ENCODE measurements around the gene POU6F1. TPM values are rescaled to one million over a fixed set of nuclear protein-coding genes. Genes with fewer than 3 reads are reported as not detected.
"Not testable (repeated sequence)": the region's sequence is repeated elsewhere in the genome, so short reads cannot be mapped to it uniquely, and the experiment has no call there.

POU6F1 gene
- total RNA-seq, 1 donor from 2014 or later: 5.5 TPM

DNA sequence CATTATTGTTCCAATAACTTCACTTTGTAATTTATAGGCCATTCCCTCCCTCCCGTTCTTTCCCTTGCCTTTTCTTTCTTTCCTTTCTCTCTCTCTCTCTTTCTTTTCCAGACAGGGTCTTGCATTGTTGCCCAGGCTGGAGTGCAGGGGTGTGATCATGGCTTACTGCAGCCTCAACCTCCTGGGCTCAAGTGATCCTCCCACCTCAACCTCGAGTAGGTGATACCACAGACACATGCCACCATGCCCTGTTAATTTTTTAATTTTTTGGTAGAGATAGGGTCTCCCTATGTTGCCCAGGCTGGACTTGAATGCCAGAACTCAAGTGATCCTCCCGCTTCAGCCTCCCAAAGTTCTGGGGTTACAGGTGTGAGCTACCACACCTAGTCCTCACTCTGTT is 6.8 kb upstream of the POU6F1 start:
- H3K9me3 Mint-ChIP-seq: no peaks in the 10 kb centered on the region
- intact Hi-C loops (cut with micrococcal nuclease): no loop called here
- H3K4me1 Mint-ChIP-seq (ENCODE audit: low read depth): no peaks in the 10 kb centered on the region
- no peak for DNase-seq (ENCODE audit: low spot score)
- H3K4me3 Mint-ChIP-seq (ENCODE audit: low read depth): no peak overlapping the region
- no peaks in the 10 kb centered on the region for H3K36me3 Mint-ChIP-seq (ENCODE audit: low read depth)
- H3K27ac Mint-ChIP-seq: no peak overlapping the region
- no peaks in the 10 kb centered on the region for H3K27me3 Mint-ChIP-seq (ENCODE audit: low read depth)

DNA sequence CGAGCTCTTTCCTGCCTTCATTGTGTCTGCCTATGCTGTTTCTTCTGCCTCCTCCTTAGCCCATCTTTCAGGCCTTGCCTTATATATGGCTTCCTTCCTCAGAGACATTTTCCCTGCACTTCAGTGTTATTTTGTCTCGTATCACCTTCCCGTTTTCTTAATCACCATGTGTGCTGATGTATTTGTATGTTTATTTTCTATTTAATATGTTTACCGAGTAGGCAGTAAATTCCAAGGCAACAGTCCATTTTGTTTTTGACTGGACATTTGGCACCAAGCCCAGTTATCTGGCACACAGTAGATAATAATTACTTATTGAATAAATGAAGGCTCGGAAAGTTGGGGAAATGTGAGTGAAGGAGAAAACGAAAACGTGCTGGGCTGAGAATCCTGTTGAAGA is 4.6 kb upstream of the POU6F1 start:
- DNase-seq (ENCODE audit: low spot score): no peak
- Mint-ChIP-seq H3K4me1 (ENCODE audit: low read depth) (peaks cover 10% of the 10 kb centered on the region), H3K36me3 (ENCODE audit: low read depth) (no peaks in the 10 kb centered on the region), H3K9me3 (no peaks in the 10 kb centered on the region), H3K27ac (no peak overlapping the region), H3K27me3 (ENCODE audit: low read depth) (no peaks in the 10 kb centered on the region), H3K4me3 (ENCODE audit: low read depth) (no peak overlapping the region)
- intact Hi-C loops (cut with micrococcal nuclease): no loop called here

DNA sequence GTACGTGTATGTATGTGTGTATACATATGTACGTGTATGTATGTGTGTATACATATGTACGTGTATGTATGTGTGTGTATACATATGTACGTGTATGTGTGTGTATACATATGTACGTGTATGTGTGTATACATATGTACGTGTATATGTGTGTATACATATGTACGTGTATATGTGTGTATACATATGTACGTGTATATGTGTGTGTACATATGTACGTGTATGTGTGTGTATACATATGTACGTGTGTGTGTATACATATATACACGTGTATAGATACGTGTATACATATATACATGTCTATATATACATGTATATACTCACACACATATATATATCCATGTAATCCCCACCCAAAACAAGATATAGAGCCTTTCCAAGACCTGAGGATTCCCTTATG is 2.0 kb upstream of the POU6F1 start:
- DNase-seq (ENCODE audit: low spot score); H3K4me3 Mint-ChIP-seq (ENCODE audit: low read depth); H3K27me3 Mint-ChIP-seq (ENCODE audit: low read depth); H3K9me3 Mint-ChIP-seq; H3K27ac Mint-ChIP-seq; H3K36me3 Mint-ChIP-seq (ENCODE audit: low read depth): not testable (repeated sequence)
- intact Hi-C loops (cut with micrococcal nuclease): loop anchor here (2.0 kb wide), 1 partner anchor 47 kb away; the partner anchor contains the start of gene TFCP2
- peaks cover 13% of the 10 kb centered on the region for H3K4me1 Mint-ChIP-seq (ENCODE audit: low read depth)

DNA sequence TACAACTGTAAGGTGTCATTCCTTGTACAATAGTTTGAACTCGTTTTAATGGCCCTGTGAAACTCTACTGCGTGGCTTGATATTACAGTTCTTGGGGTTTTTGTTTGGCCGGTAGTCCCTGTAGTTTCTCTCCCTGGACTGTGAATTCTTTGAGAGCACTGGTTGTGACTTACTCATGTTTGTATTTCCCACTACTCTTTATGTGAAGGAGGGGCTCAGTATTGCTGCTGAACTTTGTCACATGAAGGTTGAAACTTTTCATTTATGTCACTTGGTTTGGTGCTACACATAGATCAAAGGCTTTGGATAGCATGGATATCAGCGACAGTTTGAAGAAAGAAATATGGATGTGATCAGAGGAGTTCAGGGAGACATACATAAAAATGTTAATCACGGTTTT is 1.5 kb upstream of the POU6F1 start:
- Mint-ChIP-seq H3K27ac (peak overlapping the region; percentile 36), H3K9me3 (no peaks in the 10 kb centered on the region), H3K36me3 (ENCODE audit: low read depth) (peaks cover under 1% of the 10 kb centered on the region), H3K4me1 (ENCODE audit: low read depth) (peaks cover 13% of the 10 kb centered on the region), H3K4me3 (ENCODE audit: low read depth) (peak overlapping the region; percentile 52), H3K27me3 (ENCODE audit: low read depth) (no peaks in the 10 kb centered on the region)
- intact Hi-C loops (cut with micrococcal nuclease): loop anchor here (2.0 kb wide), 1 partner anchor 47 kb away; the partner anchor contains the start of gene TFCP2
- no peak for DNase-seq (ENCODE audit: low spot score)

DNA sequence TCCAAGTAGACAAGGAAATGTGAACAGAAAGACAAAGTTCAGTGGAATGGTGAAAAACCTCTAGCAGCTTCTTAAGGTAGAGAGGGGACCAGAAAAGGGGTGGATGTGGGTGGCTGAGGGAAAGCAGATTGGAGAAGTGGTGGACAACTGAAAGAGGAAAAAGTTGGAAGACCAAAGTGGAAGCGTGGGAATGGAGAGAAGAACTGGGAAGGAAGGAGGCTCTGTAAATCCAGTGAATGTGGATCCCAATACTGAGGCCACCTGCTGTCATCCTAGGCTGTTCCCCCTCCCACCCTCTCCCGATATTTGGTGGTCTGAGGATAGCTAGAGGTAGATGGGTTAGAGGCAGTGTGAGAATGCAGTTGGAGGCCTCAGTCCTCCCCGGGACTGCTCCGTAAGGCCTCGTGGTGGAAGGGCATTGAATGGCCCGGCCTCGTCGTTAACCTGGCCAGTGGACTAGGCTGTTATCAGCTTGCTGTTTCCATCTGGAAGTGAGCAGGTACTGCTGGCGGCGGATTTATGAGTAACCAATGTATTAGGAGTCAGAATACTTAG is 822 bp upstream of the POU6F1 start:
- H3K27ac Mint-ChIP-seq: peak overlapping the region; percentile 70
- DNase-seq (ENCODE audit: low spot score): no peak
- H3K9me3 Mint-ChIP-seq: no peaks in the 10 kb centered on the region

DNA sequence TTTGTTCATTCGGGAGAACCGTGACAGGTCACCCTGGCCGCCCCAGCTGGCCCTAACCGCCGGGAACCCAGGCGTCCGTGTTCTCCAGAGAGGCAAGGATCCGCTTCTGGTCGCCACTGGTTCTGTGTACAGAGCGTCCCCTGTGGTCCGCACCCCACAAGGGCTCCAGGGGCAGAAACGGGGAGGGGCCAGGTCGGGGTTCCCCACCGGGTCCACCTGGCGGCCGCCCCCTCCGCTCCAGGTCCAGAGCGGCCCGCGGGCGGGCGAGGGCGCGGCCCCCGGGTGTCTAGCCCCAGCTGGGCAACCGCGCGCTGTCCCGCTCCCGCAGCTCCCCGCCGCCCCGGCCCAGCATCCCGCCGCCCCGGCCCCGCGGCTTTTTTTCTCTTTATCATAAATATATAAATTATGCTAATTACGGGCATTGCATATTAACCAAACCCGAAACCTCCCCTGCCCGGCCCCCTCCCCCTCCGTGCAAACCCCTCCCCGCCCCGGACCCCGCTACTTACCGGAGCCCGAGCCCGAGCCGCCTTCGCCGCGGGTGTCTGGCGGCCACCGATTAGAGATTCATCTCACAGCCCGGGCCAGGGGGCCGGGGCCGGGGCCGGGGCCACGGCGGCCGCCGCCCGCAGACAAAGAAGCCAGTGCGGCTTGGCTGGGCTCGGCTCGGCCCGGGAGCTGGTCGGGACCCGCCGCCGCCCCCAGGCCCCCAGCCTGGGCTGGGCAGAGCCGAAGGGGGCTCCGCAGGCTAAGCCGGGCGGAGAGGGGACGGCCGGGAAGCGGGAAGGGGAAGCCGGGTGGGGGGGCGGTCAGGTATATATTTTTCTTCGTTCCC is 512 bp downstream of the POU6F1 start:
- Mint-ChIP-seq H3K9me3 (no peaks in the 10 kb centered on the region), H3K27me3 (ENCODE audit: low read depth) (no peaks in the 10 kb centered on the region), H3K36me3 (ENCODE audit: low read depth) (peaks cover 3% of the 10 kb centered on the region), H3K4me1 (ENCODE audit: low read depth) (peaks cover 13% of the 10 kb centered on the region), H3K4me3 (ENCODE audit: low read depth) (peak overlapping the region; percentile 71), H3K27ac (no peak overlapping the region)
- intact Hi-C loops (cut with micrococcal nuclease): no loop called here
- peak; percentile 19 for DNase-seq (ENCODE audit: low spot score)

More for the DNA sequence above, 822 bp upstream of the POU6F1 start:
- intact Hi-C loops (cut with micrococcal nuclease): loop anchor here (1.0 to 2.0 kb wide), 2 partner anchors 20 to 46 kb away; partner anchors contain the start of genes DAZAP2 and TFCP2
- Mint-ChIP-seq H3K36me3 (ENCODE audit: low read depth) (peaks cover 3% of the 10 kb centered on the region), H3K27me3 (ENCODE audit: low read depth) (no peaks in the 10 kb centered on the region), H3K4me1 (ENCODE audit: low read depth) (peaks cover 13% of the 10 kb centered on the region), H3K4me3 (ENCODE audit: low read depth) (peak overlapping the region; percentile 70)

DNA sequence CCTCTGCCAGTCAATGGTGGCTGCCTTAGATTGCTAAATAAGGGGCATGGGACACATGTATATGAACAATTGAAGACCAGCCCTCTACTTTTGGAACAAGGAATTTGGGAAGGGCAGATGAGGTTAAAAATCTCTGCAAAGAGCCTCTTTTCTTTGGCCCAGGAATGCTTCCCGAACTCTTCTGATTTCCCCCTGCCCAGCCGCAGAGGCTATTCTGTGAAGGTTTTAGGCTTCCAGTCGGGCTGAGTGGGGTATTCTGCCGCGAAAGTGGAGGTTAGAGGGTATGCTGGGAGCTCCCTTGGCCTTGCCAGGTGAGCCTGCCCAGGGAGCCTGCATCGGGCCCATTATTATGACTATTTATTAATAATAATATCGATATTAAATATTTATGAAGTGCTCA is 1.2 kb downstream of the POU6F1 start:
- Mint-ChIP-seq H3K27me3 (ENCODE audit: low read depth) (no peaks in the 10 kb centered on the region), H3K27ac (no peak overlapping the region), H3K4me1 (ENCODE audit: low read depth) (peaks cover 13% of the 10 kb centered on the region), H3K9me3 (no peaks in the 10 kb centered on the region), H3K36me3 (ENCODE audit: low read depth) (peaks cover 3% of the 10 kb centered on the region), H3K4me3 (ENCODE audit: low read depth) (peak overlapping the region; percentile 71)
- intact Hi-C loops (cut with micrococcal nuclease): no loop called here
- no peak for DNase-seq (ENCODE audit: low spot score)

DNA sequence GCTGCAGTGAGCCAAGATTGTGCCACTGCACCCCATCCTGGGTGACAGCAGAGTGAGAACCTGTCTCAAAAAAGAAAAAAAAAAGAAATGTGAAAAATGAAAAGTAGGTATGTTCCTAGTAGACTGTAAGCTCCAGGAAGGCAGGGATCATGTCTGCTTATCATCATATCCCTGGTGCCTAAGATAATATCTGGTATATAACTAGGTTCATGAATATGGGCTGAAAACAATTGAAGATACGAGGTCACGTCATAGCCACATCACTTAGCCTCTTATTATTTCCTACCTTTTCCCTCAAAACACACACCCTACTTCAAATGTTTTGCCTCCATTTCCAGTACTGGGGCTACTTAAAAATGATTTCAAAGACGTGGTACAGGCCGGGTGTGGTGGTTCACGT is 3.0 kb downstream of the POU6F1 start:
- Mint-ChIP-seq H3K27ac (no peak overlapping the region), H3K4me3 (ENCODE audit: low read depth) (no peak overlapping the region), H3K9me3 (no peaks in the 10 kb centered on the region), H3K27me3 (ENCODE audit: low read depth) (peaks cover 1% of the 10 kb centered on the region), H3K4me1 (ENCODE audit: low read depth) (peaks cover 13% of the 10 kb centered on the region), H3K36me3 (ENCODE audit: low read depth) (peaks cover 3% of the 10 kb centered on the region)
- no peak for DNase-seq (ENCODE audit: low spot score)
- intact Hi-C loops (cut with micrococcal nuclease): no loop called here

DNA sequence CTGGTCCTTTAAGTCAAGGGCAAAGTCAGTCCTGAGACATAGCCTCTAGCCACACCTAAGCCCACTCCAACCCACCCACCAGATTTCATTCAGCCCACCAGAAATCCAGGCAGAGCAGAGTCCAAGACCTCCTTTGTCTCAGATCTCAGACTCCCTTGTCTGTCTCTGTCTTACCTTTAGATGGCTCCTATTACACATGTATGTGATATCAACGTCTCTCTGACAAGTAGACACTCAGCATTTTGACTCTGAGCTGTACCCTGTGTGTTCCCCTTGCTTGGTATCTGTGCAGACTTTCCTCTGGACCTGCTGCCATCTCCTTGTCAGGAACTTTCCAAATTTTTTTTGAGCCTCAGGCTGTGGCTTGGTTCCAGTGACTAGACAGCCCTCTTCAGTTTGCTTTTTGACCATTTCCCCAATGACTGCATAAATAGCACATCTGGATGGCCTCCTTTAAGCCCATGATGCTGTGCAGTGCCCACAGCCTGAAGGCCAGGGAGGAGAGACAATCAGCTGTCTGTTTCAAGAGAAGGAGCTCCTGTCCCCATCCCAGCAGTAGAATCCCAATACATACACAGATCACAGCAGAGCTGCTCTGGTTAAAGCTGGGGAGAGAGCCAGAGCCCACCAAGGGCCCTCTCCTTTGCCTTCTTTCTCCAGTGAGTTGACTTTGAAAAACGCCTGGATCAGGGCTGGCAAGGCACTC is 7.0 kb downstream of the POU6F1 start:
- peaks cover 1% of the 10 kb centered on the region for H3K27me3 Mint-ChIP-seq (ENCODE audit: low read depth)
- H3K4me1 Mint-ChIP-seq (ENCODE audit: low read depth): no peaks in the 10 kb centered on the region
- intact Hi-C loops (cut with micrococcal nuclease): no loop called here

DNA sequence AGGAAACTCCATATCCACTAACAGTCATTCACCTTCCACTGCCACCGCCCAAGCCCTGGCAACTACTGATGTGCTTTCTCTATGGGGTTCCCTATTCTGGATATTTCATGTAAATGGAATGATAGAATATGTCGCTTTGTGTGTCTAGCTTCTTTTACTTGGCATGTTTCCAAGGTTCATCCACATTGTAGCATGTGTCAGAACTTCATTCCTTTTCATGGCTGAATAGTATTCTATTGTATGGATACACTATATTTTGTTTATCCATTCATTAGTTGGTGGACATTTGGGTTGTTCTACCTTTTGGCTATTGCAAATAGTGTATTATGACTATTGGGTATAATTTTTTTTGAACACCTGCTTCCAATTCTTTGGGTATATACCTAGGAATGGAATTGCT is 8.6 kb downstream of the POU6F1 start:
- H3K4me1 Mint-ChIP-seq (ENCODE audit: low read depth): no peaks in the 10 kb centered on the region
- H3K27ac Mint-ChIP-seq: no peak overlapping the region
- intact Hi-C loops (cut with micrococcal nuclease): no loop called here
- H3K27me3 Mint-ChIP-seq (ENCODE audit: low read depth): peaks cover 1% of the 10 kb centered on the region
- no peak overlapping the region for H3K4me3 Mint-ChIP-seq (ENCODE audit: low read depth)
- H3K36me3 Mint-ChIP-seq (ENCODE audit: low read depth): peaks cover 1% of the 10 kb centered on the region
- no peak for DNase-seq (ENCODE audit: low spot score)
- H3K9me3 Mint-ChIP-seq: no peaks in the 10 kb centered on the region

More for the DNA sequence above, 7.0 kb downstream of the POU6F1 start:
- no peaks in the 10 kb centered on the region for H3K9me3 Mint-ChIP-seq
- H3K27ac Mint-ChIP-seq: no peak overlapping the region
- H3K4me3 Mint-ChIP-seq (ENCODE audit: low read depth): no peak overlapping the region
- no peak for DNase-seq (ENCODE audit: low spot score)
- H3K36me3 Mint-ChIP-seq (ENCODE audit: low read depth): peaks cover 3% of the 10 kb centered on the region

DNA sequence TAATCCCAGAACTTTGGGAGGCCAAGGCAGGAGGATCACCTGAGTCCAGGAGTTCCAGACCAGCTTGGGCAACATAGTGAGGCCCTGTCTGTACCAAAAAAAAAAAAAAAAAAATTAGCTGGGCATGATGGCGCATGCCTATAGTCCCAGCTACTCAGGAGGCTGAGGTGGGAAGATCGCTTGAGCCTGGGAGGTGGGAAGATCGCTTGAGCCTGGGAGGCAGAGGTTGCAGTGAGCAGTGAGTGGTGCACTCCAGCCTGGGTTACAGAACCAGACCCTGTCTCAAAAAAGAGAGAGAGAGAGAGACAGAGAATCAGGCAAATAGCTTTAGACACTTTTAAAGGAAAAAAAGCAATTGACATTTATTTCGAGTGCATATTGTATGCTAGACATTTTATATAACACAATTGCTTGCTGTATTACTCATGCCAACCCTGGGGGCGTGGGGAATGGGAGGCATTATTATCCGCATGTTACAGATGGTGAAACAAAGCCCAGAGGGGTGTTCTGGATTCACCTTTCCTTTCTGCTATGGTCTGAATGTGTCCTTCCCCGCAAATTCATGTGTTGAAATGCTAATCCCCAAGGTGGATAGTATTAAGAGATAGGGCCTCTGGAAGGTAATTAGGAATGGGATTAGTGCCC is 9.7 kb downstream of the POU6F1 start:
- Mint-ChIP-seq H3K27ac (no peak overlapping the region), H3K36me3 (ENCODE audit: low read depth) (no peaks in the 10 kb centered on the region), H3K4me1 (ENCODE audit: low read depth) (peaks cover 3% of the 10 kb centered on the region), H3K4me3 (ENCODE audit: low read depth) (no peak overlapping the region), H3K27me3 (ENCODE audit: low read depth) (peaks cover 1% of the 10 kb centered on the region), H3K9me3 (no peaks in the 10 kb centered on the region)
- no peak for DNase-seq (ENCODE audit: low spot score)
- intact Hi-C loops (cut with micrococcal nuclease): no loop called here

DNA sequence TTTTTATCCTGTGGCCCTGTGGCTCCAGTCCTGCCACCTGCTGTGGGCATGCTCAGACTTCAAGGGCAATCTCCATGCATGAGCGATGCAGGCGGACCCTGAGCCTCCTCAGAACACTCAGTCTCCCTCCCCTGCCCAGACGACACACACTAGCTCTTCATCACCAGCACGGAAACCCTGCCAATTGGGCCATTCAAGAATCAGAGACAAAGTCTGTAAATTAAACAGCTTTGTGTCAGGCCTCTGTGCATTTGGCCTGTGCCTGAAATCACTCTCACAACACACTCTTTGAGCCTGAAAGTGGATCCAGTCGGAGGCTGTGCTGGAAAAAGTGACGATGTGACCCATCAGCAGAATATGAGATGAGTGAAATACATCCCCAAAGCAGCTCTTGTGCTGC is 12.5 kb downstream of the POU6F1 start:
- no peak for DNase-seq (ENCODE audit: low spot score)
- H3K4me1 Mint-ChIP-seq (ENCODE audit: low read depth): peaks cover 7% of the 10 kb centered on the region
- no peaks in the 10 kb centered on the region for H3K9me3 Mint-ChIP-seq
- intact Hi-C loops (cut with micrococcal nuclease): no loop called here
- H3K27ac Mint-ChIP-seq: no peak overlapping the region
- peaks cover 1% of the 10 kb centered on the region for H3K27me3 Mint-ChIP-seq (ENCODE audit: low read depth)
- no peak overlapping the region for H3K4me3 Mint-ChIP-seq (ENCODE audit: low read depth)
- H3K36me3 Mint-ChIP-seq (ENCODE audit: low read depth): no peaks in the 10 kb centered on the region

All from activated T-helper 2 cell treated with anti-CD3 and anti-CD28 coated beads, Interferon-gamma antibody, Interleukin-2, Interleukin-4, amounts not matched to agents 10 μg/mL and 5 μg/mL and 100 μg/mL, durations not matched to agents 14 hours and 24 hours and 36 hours (primary cell).